ENCODE measurements around the gene SPACA9.

SPACA9 gene

DNA sequence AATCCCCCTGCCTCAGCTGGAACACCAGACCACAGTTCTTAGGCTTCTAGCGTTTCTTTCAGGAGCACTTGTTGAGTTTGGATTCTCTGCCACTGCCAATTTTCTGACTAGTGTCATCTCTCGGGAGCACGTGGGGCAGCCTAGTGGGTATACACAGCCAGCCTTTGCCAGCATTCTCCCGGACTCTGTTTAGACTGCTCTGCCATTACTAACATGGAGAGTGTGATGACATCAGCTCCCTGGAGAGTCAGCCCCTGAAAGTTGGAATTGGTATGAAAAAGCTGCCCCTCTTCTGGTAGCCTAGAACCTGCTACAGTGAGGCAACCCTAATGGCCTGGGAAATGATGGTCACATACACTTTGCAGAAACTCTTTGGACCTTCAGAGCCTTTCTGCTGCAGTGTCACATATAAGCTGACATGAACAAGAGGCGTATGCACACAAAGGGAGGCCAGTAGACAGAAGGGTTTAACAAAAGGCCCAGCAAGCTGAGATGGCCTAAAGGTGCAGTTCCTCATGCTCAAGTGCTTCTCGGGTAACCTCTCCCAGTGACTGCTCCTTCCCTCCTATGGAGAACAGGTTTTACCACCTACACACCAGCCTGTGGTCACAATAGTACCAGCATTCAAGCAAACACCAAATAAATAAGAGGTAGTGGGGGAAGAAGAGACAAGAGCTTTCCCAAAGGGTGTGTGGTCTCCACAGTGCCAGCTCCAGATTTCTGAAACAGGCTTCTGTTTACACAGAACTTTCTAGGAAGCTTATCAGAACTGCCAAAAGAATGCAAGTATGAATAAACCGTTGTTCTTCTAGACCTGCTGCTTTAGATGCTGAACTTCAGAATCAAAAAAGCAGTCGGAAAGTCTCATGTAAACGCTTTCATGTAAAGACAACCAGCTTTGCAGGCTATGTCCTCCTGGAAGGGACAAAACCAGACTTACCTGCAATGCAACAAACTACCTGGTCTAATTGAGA is 16.5 kb downstream of the SPACA9 start:
- H3K9me3 ChIP-seq (ENCODE audit: severe bottlenecking): no peaks in the 10 kb centered on the region
- H3K27ac ChIP-seq (ENCODE audit: poor library complexity, severe bottlenecking): no peak overlapping the region
- no peaks in the 10 kb centered on the region for H3K27me3 ChIP-seq (ENCODE audit: insufficient read depth, poor library complexity, severe bottlenecking)
- H3K4me3 ChIP-seq (ENCODE audit: severe bottlenecking): no peak overlapping the region
- ATAC-seq (ENCODE audit: low read depth) (no peak), DNase-seq (ENCODE audit: low spot score) (no peak)
- TF ChIP-seq, protein P1, sequence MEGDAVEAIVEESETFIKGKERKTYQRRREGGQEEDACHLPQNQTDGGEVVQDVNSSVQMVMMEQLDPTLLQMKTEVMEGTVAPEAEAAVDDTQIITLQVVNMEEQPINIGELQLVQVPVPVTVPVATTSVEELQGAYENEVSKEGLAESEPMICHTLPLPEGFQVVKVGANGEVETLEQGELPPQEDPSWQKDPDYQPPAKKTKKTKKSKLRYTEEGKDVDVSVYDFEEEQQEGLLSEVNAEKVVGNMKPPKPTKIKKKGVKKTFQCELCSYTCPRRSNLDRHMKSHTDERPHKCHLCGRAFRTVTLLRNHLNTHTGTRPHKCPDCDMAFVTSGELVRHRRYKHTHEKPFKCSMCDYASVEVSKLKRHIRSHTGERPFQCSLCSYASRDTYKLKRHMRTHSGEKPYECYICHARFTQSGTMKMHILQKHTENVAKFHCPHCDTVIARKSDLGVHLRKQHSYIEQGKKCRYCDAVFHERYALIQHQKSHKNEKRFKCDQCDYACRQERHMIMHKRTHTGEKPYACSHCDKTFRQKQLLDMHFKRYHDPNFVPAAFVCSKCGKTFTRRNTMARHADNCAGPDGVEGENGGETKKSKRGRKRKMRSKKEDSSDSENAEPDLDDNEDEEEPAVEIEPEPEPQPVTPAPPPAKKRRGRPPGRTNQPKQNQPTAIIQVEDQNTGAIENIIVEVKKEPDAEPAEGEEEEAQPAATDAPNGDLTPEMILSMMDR (IDR thresholded peaks at IDR 0.05; ENCODE audit: poor library complexity, severe bottlenecking): no peak
- H3K4me1 ChIP-seq (ENCODE audit: insufficient read depth, poor library complexity, severe bottlenecking): peaks cover 3% of the 10 kb centered on the region
- H3K36me3 ChIP-seq (ENCODE audit: low read depth): peaks cover 33% of the 10 kb centered on the region

DNA sequence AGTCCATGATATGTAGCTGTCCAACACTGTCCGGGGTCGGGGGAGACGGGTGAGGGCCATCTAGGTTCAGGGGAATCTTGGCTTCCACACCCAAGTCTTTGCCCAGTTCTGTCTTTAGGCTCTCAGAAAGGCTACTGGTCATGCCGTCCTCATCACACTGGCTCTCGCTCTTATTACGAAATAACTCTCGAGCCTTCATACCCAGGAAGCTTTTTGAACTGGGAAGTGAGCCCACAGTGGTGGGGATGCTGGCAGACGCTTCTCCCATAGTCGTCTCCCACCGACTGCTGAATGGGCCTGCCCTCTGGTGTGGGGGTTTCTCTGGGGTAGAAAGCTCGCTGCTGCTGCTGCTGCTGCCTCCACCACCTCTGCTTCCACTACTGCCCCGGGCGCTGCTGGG is 17.6 kb downstream of the SPACA9 start:
- H3K36me3 ChIP-seq (ENCODE audit: low read depth): peaks cover 42% of the 10 kb centered on the region
- no peak for ATAC-seq (ENCODE audit: low read depth)

DNA sequence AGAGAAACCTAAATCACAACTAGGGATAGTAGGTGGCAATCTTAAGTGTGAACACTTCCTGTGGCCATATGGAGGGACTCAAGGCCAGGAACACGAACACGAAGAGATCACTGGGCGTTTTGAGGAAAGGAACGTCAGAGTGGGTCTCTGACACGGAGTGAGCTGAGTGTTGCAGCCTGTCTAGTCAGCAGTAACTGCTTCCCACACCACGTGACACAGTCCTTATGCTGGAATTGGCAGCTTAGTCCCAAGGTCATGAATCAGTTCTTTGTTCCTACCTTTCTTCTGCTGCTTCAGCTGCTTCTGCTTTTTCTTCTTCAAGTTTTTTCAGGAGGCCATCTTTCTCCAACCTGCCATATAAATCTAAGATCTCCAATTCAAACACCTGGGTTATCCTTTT is 18.2 kb downstream of the SPACA9 start:
- Histone ChIP-seq H3K4me1 (ENCODE audit: insufficient read depth, poor library complexity, severe bottlenecking) (peaks cover 3% of the 10 kb centered on the region), H3K9me3 (ENCODE audit: severe bottlenecking) (no peaks in the 10 kb centered on the region), H3K27me3 (ENCODE audit: insufficient read depth, poor library complexity, severe bottlenecking) (no peaks in the 10 kb centered on the region), H3K36me3 (ENCODE audit: low read depth) (peaks cover 47% of the 10 kb centered on the region), H3K27ac (ENCODE audit: poor library complexity, severe bottlenecking) (no peak overlapping the region), H3K4me3 (ENCODE audit: severe bottlenecking) (no peak overlapping the region)
- TF ChIP-seq, protein P1 (IDR thresholded peaks at IDR 0.05; ENCODE audit: poor library complexity, severe bottlenecking): no peak
- DNase-seq (ENCODE audit: low spot score) (no peak), ATAC-seq (ENCODE audit: low read depth) (no peak)

More for the DNA sequence above, 17.6 kb downstream of the SPACA9 start:
- Histone ChIP-seq H3K27ac (ENCODE audit: poor library complexity, severe bottlenecking) (no peak overlapping the region), H3K27me3 (ENCODE audit: insufficient read depth, poor library complexity, severe bottlenecking) (no peaks in the 10 kb centered on the region), H3K9me3 (ENCODE audit: severe bottlenecking) (no peaks in the 10 kb centered on the region), H3K4me1 (ENCODE audit: insufficient read depth, poor library complexity, severe bottlenecking) (peaks cover 3% of the 10 kb centered on the region), H3K4me3 (ENCODE audit: severe bottlenecking) (no peak overlapping the region)
- TF ChIP-seq, protein P1 (IDR thresholded peaks at IDR 0.05; ENCODE audit: poor library complexity, severe bottlenecking): no peak
- no peak for DNase-seq (ENCODE audit: low spot score)

DNA sequence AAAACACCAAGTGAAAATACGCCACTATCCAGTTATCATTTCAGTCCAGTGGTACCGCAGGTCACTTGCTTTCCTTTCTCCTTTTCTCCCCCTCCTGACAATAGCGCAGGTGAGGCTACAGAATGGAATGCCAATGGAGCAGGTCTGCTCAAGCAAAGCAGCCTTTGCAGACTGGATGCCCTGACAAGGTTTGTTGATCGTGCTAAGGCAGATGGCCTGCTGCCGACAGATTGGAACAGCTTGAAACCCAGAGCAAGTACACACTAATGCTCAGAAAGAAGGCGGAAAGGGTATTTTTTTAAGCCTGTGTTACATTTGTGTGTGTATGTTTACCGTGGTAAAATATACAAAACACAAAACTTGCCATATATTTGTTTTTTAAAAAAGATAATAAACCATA is 19.4 kb downstream of the SPACA9 start:
- DNase-seq (ENCODE audit: low spot score): no peak
- H3K36me3 ChIP-seq (ENCODE audit: low read depth): peaks cover 57% of the 10 kb centered on the region
- H3K9me3 ChIP-seq (ENCODE audit: severe bottlenecking): no peaks in the 10 kb centered on the region
- TF ChIP-seq, protein P1 (IDR thresholded peaks at IDR 0.05; ENCODE audit: poor library complexity, severe bottlenecking): no peak
- H3K4me3 ChIP-seq (ENCODE audit: severe bottlenecking): no peak overlapping the region
- no peak for ATAC-seq (ENCODE audit: low read depth)
- no peak overlapping the region for H3K27ac ChIP-seq (ENCODE audit: poor library complexity, severe bottlenecking)
- no peaks in the 10 kb centered on the region for H3K27me3 ChIP-seq (ENCODE audit: insufficient read depth, poor library complexity, severe bottlenecking)
- H3K4me1 ChIP-seq (ENCODE audit: insufficient read depth, poor library complexity, severe bottlenecking): peaks cover 3% of the 10 kb centered on the region
